HG03097 (cell line): Measurements from ENCODE around the gene MREG.
"Not testable (repeated sequence)": the region's sequence is repeated elsewhere in the genome, so short reads cannot be mapped to it uniquely, and the experiment has no call there.

ENCODE experiments used
- ATAC-seq: cut with Tn5 transposase; IDR thresholded peaks from one replicate; pipeline ENCODE4 v1.9.1; 2021; ENCODE audit not compliant: unreplicated experiment, low FRiP score

Gene MREG

DNA sequence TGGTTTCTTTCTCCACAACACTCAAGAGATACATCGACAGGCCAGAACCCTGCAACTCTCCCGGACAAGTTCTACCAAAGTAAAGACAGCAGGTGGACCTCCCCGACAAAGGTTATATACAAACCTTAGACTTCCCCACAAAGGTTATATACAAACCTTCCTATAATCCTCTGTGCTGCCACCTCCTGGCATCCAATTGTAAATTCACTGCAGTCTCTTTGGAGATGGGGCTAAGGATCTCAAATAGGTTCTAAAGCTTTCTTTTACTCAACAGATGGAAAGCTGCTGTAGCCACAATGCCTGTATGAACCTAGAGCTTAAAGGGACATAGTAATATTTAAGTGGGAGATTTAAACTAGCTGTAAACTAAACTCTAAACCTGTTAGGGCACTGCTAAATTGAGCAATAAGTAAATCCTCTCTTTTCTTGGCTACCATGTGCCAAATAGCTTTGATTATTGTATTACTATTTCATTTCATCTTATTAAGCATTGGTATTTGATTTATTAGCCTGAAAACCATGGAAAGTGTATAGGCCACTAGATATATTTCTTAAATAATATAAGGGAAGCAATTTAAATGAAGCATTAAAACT is 9.8 kb upstream of the MREG start:
- ATAC-seq, result peak; percentile 64

DNA sequence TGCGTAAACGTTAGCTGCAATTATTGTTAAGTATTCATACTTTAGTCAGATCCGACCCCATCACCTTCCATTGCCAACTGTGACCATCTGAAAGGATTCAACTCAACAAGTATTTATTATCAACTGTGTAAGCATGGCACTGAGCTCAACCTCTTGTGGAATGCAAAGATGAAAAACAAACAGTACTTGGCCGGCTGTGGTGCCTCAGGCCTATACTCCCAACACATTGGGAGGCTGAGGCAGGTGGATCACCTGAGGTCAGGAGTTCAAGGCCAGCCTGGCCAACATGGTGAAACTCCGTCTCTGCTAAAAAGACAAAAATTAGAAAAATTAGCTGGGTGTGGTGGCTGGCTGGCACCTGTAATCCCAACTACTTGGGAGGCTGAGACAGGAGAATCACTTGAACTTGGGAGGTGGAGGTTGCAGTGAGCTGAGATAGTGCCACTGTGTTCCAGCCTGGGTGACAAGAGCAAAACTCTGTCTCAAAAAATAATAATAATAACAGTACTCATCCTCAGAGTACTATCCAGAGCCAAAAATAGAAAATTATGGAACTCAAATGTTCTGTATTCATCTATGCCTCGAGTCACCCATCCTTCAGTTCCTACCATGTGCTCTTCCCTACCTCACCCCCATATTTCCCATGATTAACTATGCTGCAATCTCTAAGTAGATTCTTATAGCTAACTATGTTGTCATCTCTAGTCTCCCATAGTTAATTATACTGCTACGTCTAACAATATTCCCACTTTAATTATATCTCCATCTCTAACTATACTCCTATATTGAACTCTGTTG is 8.6 kb upstream of the MREG start:
- ATAC-seq, result no peak

DNA sequence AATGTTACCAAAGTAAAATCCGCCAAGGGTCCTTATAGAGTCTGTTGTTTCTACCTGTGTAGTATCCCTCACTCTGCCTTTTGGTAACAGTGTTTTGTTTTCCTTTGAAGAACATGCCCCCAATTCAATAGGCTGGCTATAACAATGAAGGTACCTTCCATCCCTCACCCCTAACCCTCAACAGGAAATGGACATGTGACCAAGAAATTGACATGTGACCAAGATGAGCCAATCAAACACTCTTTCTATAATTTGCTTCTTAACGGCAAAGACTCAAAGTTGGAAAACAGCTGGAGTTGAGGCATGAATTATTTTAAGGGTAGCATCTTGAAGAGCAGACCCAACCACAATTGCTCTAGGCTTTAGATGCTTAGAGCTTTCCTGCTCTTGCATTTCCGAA is 5.4 kb upstream of the MREG start:
- ATAC-seq, result no peak

DNA sequence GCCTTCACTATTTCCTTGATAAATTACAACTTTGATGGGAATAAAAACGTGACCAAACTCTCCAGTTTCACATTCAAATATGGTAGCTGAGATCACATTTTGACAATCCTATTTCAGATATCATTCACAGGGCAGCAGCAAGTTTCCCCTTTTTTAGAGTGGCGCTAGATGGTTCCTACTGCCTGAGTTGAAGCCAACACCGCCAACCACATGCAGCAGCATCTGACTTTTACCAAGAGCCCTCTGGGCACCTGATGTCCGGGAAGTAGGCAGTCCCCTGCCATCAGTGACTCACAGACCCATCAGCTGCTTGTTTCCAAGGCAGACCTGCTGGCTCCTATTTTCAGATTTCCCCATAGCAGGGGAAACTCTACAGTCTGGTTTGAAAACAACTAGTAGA is 4.0 kb upstream of the MREG start:
- peak; percentile 26 for ATAC-seq

DNA sequence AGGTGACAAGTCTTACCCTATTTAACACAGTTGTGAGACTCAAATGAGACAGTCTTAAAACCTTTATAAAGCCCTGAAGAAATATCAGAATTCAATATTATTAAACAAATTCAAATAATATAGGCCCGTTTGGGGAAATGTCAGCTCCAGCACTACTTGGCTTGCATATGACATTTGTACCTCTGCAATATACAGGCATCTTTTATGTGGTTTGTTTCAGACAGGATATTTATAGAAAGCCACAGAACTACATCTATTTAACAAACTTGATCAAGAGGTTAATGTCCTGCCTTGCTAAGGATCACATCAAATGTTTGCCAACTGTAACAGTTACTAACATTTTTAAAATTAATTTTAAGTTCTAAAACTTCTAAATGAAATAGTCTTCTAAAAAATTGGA is 3.2 kb upstream of the MREG start:
- ATAC-seq, result no peak

DNA sequence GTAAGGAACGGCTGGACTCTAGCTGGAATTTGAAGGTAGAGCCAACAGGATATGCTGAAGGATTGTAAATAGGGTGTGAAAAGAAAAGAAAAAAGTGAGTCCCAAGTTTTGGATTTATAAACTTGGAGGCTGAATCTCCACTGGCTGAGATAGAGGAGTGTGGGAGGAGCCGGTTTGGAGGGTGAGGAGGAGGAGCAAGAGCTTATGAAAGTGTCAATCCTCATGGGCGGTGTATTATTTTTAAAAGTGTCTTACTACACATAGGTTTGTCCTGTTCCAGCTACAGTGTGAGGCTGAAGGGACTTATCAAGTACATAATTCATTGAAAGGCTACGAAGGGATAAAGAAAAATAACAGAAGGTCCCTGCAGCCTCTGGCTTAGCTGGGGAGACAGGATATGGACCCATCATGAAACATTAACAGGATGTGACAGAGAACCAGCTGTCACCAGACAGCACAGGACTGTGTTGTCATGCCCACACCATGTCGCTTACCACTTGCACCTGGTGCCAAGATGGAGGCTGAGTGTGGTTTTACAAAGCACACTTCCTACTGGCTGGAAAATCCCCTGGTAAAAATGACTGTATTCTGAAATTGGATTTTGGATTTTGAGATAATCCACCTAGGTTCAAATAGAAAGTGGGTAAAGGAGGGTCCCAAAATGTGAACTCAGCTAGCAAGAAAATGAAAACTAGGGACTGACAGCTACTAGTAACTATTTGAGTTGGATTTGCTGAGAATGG is 2.5 kb upstream of the MREG start:
- peak; percentile 82 for ATAC-seq

DNA sequence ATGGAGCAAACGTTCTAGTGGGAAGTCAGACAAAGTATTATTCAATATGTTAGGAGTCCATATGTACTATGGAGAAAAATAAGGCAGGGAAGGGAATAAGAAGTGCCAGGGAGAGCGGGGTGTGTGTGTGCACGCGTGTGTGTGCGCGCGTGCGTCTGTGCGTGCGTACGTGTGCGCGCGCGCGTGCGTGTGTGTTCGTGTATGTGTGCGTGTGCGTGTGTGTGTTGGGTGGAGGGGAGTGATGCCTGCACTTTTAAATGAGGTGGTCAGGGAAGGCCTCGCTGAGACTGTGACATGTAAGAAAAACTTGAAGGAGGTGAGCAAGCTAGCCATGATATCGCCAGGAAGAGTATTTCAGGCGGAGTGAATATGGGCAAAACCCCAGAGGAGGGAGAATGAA is 1.6 kb upstream of the MREG start:
- no peak for ATAC-seq

DNA sequence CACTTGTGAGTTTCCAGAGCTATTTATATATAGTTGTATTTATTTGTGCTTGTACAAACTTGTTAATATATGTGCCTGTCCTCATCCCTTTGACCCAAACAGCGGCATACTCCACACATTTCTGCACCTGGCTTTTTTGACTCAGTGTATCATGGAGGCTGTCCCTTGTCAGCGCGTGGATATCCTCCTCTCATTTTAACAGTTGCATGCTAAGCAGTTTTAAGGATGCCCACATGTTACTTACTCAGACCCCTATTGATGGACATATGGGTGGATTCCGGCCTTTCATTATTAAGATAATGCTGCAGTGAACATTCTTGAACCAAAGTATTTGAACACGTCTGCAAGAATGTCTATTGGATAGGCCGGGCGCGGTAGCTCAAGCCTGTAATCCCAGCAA is 655 bp upstream of the MREG start:
- no peak for ATAC-seq

DNA sequence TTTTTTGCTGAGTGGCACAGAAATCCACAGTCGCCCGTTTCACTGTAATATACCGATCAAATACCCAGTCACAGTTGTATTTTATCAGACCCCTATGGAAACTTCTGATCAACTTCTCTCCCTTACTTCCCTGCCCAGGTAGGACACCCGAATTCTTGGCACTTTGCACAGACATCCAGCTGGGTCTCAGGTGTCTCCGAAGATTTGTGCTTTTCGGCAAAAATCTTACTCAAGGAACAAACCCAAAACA is 596 bp downstream of the MREG start:
- no peak for ATAC-seq

DNA sequence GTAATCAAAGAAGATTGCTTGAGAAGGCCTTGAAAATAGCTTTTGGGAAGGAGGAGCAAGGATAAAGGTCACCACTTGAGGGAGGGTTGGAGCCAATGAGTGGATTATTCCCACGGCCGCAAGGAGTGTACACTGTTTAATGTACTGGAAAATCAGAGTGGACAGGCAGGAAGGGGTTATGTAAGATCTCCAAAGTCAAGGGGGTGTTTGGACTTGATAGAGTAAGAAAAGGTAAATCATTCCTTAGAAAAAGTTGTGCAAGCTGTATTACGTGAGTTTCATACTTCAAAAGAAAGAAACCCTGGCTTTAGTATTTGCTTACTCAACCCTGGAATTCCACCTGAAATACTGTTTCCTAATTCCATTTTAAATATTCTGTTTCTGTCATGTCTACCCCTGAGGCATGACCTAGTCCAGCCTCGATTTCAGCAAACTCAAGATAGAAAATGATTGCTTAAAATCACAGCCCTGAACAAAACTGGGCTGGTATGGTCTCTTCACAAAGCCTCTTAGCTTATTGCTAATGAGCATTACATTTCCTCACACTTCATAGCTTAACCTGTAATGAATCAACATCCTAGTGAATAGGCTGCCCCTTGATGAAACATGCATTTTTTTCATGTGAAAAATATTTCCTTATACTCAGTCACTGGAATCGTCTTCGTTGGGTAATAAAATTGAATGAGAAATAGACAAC is 1.1 kb downstream of the MREG start:
- no peak for ATAC-seq

DNA sequence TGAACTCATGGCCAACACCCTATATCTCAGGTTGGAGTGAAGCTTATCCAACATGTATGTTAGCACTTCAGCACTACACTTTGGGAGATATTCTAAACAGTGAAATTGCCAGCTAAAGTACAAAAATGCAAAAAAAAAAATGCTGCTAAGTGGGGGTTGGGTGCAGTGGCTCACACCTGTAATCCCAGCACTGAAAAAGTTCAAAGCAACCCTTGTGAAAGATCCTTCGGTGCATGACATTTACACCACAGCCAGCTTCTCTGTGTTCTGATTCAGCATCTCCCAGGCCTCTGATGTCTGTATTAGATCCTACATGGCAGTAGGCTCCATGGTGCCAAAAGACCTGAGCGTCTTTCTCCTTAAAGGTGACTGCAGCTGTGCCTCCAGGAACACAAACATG is 4.1 kb downstream of the MREG start:
- not testable (repeated sequence) for ATAC-seq

DNA sequence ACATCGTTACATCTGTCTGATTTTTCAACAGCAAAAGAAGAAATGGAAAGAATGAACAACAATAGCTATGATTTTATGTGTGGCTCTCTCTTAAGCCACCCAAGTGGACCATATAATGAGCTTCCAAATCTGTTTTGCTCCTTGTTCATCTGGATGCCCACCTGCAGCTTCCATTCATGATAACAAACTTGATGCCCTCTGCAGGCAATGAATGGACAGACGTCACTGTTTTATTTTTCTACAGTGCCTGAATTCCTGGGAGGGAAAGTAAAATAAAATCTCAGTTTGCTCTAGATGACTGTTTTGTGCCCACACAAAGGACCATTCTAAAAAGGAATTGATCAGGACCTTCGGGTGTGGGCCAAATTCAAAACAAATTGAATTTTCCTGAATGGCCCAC is 5.0 kb downstream of the MREG start:
- no peak for ATAC-seq

DNA sequence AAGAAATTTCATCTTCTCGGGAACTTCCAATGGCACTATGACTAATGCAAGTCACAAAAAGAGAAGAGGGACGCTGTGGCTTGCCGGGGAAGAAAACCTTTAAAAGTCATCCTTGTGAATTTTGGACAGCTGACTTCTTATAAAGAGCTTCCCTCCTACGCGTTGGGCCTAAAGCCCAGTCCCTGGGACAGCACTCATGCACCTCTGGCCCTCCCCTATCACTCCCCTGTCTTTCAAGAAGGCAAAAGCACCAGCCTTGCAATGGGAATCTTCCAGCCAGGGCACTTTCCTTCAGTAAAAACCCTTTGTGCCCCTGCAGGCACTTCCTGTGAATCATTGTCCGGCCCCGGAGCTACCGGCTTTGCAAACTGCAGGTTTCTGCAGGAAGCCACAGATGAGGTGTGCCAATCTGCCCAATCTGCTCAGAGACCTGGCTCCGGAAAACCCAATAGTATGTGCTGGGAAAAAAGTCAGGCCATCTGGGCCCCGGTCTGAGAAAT is 7.1 kb downstream of the MREG start:
- peak; percentile 44 for ATAC-seq

DNA sequence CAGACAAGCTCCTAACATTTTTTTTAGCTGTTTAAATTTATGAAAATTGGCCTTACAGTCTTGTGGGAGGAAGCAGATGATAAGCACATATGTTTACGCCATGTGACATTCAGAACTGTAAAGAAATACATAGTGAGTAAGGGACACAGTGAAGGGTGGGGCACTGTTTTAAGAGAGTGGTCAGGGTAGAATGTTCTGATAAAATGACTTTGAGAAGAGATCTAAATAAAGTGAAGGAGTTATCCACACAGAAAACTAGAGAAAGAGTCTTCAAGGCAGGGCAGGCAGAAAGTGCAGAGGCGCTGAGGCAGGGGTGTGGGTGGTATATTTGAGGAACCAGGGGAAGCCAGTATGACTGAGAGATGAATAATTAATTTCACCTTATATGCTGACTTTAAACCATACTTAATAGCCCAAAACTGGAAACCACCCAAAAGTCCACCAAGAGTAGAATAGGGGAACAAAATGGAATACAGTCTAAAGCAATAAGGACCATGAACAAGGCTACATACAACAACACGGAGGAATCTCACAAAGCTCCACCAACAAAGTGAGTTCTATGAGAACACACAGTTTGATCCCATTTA is 8.6 kb downstream of the MREG start:
- ATAC-seq, result peak; percentile 33

DNA sequence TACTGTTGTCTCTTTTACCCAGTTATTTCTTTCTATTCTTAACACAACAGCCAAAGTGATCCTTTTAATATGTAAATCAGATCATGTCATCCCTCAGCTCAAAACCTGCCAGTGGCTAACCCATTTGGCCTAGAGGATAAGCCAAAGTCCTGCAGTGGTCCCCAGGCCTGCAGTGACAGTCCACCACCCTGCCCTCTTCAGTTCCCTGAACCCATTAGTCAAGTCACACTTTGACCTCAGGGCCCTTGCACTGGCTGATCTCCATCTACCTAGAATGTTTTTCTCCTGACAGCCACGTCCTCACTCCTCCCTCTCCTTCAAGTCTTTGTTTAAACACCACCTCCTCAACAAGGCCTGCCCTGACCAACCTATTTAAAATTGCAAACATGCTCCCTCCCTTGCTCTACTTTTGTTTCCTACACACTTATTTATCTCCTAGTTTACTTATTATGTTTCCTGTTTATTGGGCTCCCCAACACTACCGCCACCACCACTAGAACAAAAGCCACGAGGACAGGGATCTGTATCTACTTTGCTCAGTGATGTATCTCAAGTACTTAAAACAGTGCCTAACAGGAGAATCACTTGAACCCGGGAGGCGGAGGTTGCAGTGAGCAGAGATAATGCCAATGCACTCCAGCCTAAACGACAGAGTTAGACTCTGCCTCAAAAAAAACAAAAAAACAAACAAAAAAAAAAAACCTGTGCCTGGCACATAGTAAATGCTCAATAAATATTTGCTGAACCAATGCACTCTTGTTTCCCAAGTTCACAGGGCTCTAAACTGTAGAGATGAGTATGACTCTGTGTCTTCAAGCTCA is 9.3 kb downstream of the MREG start:
- no peak for ATAC-seq

DNA sequence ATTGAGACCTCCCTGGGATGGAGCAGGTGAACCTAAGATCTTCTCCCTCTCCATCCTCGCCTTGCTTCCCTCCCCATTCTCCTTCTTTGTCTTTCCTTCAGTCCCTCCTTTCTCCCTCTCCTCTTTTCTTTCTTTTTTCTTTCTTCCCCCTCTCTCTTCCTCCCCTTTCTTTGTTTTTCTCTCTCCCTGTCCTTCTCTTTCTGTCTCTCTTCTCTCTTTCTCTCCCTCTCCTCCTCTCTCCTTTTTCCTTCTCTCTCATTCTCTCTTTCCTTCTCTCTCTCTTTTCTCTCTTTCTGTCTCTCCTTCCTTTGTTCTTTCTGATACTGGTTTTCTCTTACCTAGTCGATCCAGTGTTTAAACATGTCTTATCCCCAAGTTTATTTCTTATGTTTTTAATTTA is 10.7 kb downstream of the MREG start:
- no peak for ATAC-seq

DNA sequence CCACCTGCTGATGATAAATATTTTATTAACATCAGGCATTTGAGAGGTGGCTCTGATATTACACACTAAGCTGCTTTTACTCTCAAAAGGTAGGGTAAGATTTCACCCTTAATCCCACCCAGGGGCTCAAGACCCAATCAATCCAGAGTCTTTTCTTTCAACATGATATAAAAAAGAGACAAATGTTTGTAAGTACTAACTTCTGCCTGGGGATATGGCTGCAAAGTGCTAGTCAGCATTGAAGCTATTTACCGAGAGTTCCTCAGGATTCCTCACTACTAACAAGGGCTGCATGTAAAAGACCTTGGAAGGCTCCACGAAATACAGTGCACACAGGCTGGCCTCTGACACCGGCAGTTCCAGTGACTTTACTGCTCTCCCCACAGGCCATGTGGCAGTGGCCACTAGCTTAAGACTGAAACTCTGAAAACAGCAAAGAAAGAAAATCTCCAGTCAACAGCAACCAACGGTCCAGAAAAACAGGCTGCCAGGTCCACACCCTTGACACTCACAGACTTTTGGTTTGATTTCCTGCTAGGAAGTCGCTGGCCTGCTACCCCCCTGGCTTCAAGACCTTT is 11.2 kb downstream of the MREG start:
- no peak for ATAC-seq

DNA sequence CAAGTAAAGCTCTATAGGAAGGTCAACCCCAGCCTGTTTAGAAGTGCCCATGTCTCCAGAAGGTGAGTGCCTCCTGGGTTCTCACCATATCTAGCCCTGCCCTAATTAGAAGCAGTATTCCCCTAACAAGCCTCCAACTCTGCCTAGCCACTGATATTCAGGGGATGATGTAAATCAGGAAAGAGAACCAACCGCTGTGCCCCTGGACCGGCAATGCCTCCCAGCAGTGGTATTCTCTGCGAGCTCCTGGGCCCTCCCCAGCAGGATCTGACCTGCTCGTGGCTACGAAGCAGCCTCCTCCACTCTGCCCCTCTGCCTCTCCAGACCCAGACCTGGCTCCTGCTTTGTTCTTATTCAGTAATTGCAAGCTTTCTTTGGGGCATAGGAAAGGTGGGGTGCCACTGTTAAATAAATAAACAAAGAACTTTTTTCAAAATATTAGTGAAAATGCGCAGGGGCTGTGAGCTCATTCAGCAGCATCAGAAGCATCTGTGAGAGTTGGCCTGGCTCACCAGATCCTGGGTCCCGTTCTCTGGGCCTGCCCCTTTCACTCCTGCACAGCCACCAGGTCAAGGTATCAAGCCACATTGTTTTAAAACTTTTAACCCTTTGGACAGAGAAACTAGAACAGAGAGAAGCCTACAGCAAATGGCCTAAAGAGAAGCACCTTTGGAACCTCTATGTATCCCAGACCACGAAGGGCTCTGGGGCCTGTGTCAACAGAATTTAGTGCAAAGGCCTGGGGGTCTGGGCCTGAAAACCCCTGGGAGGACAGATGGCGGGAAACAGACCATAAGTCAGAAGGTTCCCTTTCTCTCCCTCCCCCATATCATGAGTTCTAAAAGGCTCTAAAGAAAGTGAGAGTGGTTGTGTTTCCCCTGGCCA is 11.9 kb downstream of the MREG start:
- no peak for ATAC-seq

DNA sequence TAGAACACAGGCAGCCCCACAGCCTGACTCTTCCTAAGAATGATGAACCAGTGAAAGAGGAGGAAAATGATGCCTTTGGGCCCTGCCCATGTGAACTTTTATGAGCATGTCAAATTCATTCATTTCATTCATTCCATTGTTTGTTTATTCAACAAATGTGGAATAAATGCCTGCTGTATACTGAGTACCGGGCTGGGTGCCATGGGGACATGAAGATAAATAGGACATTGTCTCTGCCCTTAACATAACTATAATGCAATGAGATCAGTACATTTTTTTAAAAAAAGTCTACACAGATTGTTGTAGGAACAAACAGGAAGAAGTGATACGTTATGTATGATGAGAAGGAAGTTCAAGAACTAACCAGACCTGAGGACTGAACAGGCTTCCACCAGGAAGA is 14.7 kb downstream of the MREG start:
- ATAC-seq, result no peak
